H1 (cell line): ENCODE results near the gene MCAT. TPM values are rescaled to one million over a fixed set of nuclear protein-coding genes. Genes with fewer than 3 reads are reported as not detected.

Experiments
- CTCF ChIA-PET: fragments of 300-600 bp; sonication (Branson Sonifier 250); formaldehyde crosslinking; loops from one replicate; lab custom pipeline; 2021; ENCODE audit not compliant: partially characterized antibody; lab: Charles Lee
- POLR2A ChIA-PET: fragments of 300-600 bp; sonication (Branson Sonifier 250); formaldehyde crosslinking; loops from one replicate; lab custom pipeline; 2021; ENCODE audit warnings: inconsistent platforms; ENCODE audit not compliant: partially characterized antibody; lab: Charles Lee
- DNase-seq, 2 experiments: peaks; one replicate each; pipeline versions ENCODE4 v3.0.0 to v3.0.0-alpha.2; 2010 to 2022; ENCODE audit warnings: low spot score in 2 of 2, low read depth in 1 of 2, mixed read lengths in 1 of 2
- FAIRE-seq: peaks from 2 replicates; lab custom pipeline; 2011; peaks lifted over from hg19 to GRCh38; lab: Jason Lieb, UNC
- H2AFZ ChIP-seq: 2 replicates; pipeline ENCODE4 v1.8.1; 2012; ENCODE audit warnings: low read length, inconsistent platforms
- H2AK5ac ChIP-seq: 2 replicates; pipeline ENCODE4 v1.6.1; 2013; ENCODE audit warnings: low read depth, low read length
- H2BK120ac ChIP-seq: replicated peaks from 2 replicates; pipeline ENCODE3; 2013; ENCODE audit warnings: low read depth, low read length, inconsistent platforms
- H2BK12ac ChIP-seq: 2 replicates; pipeline ENCODE4 v1.6.1; 2013; ENCODE audit warnings: low read depth, low read length
- H2BK15ac ChIP-seq: 2 replicates; pipeline ENCODE4 v1.6.1; 2013; ENCODE audit warnings: low read length
- H2BK20ac ChIP-seq: 2 replicates; pipeline ENCODE4 v1.6.1; 2013; ENCODE audit warnings: low read length
- H2BK5ac ChIP-seq: 2 replicates; pipeline ENCODE4 v1.6.1; 2013; ENCODE audit warnings: low read depth, low read length
- H3K14ac ChIP-seq: 2 replicates; pipeline ENCODE4 v1.6.1; 2013; ENCODE audit warnings: inconsistent platforms; ENCODE audit not compliant: insufficient read length
- H3K18ac ChIP-seq: 2 replicates; pipeline ENCODE4 v1.6.1; 2013; ENCODE audit warnings: low read length; ENCODE audit errors: extremely low read depth
- H3K23ac ChIP-seq: 2 replicates; pipeline ENCODE4 v1.6.1; 2013; ENCODE audit warnings: inconsistent platforms; ENCODE audit not compliant: insufficient read length
- H3K23me2 ChIP-seq: 2 replicates; pipeline ENCODE4 v1.6.1; 2013; ENCODE audit warnings: low read depth, low read length
- H3K27ac ChIP-seq: 2 replicates; pipeline ENCODE4 v1.6.1; 2011; ENCODE audit warnings: low read depth, low read length, inconsistent platforms
- H3K27me3 ChIP-seq, 4 experiments: replicated peaks in 1 of 4; 1 replicate in 1 of 4; 2 replicates in 3 of 4; pipeline versions ENCODE4 v1.6.1 to v1.8.1; 2011 to 2013; ENCODE audit warnings: low read length in 3 of 4, mild to moderate bottlenecking in 3 of 4, inconsistent platforms in 2 of 4, mixed read lengths in 2 of 4, moderate library complexity in 1 of 4; ENCODE audit not compliant: control insufficient read depth in 3 of 4, insufficient read depth in 3 of 4; ENCODE audit errors: extremely low read depth in 1 of 4
- H3K36me3 ChIP-seq, 4 experiments: 2 replicates each; pipeline versions ENCODE4 v1.6.1 to v1.8.1; 2011 to 2013; ENCODE audit warnings: mild to moderate bottlenecking in 4 of 4, low read length in 3 of 4, moderate library complexity in 2 of 4, control low read depth in 1 of 4, inconsistent platforms in 1 of 4; ENCODE audit not compliant: insufficient read depth in 4 of 4, control insufficient read depth in 2 of 4
- H3K4ac ChIP-seq: replicated peaks from 2 replicates; pipeline ENCODE3; 2013; ENCODE audit warnings: low read length, low read depth, mixed read lengths, inconsistent platforms; ENCODE audit not compliant: insufficient read length
- H3K4me1 ChIP-seq, 4 experiments: replicated peaks in 1 of 4; 1 replicate in 1 of 4; 2 replicates in 3 of 4; pipeline versions ENCODE4 v1.6.1 to v1.8.1; 2011 to 2013; ENCODE audit warnings: low read length in 3 of 4, inconsistent platforms in 2 of 4, mixed read lengths in 1 of 4; ENCODE audit not compliant: insufficient read depth in 4 of 4, control insufficient read depth in 3 of 4
- H3K4me2 ChIP-seq, 2 experiments: 2 replicates each; pipeline versions ENCODE4 v1.6.1 to v1.8.1; 2011 to 2013; ENCODE audit warnings: low read depth in 2 of 2, low read length in 2 of 2, control low read depth in 1 of 2, inconsistent platforms in 1 of 2, mild to moderate bottlenecking in 1 of 2; ENCODE audit not compliant: insufficient read depth in 1 of 2
- H3K4me3 ChIP-seq, 4 experiments: fragments of 200-600, 300-600 bp in 1 of 4; sonication (generic), shearing (Covaris generic), sonication (Bioruptor Twin) in 1 of 4; 2 replicates each; pipeline versions ENCODE4 v1.5.1 to v1.8.1; 2011 to 2016; ENCODE audit warnings: low read length in 4 of 4, low read depth in 3 of 4, control low read depth in 2 of 4, inconsistent platforms in 2 of 4, mild to moderate bottlenecking in 2 of 4, mixed read lengths in 1 of 4, moderate library complexity in 1 of 4; ENCODE audit not compliant: insufficient read depth in 2 of 4; ENCODE audit errors: extremely low read depth in 1 of 4
- H3K56ac ChIP-seq: replicated peaks from 2 replicates; pipeline ENCODE3; 2013; ENCODE audit warnings: low read depth, mild to moderate bottlenecking, mixed read lengths, low read length, inconsistent platforms; ENCODE audit not compliant: insufficient read length
- H3K79me1 ChIP-seq: 2 replicates; pipeline ENCODE4 v1.6.1; 2013; ENCODE audit warnings: low read depth, low read length, control low read depth
- H3K79me2 ChIP-seq, 2 experiments: 2 replicates each; pipeline versions ENCODE4 v1.6.1 to v1.8.1; 2012 to 2013; ENCODE audit warnings: low read length in 2 of 2, mild to moderate bottlenecking in 2 of 2, inconsistent platforms in 1 of 2; ENCODE audit not compliant: insufficient read depth in 2 of 2, control insufficient read depth in 1 of 2
- H3K9ac ChIP-seq, 4 experiments: replicated peaks in 1 of 4; 1 replicate in 1 of 4; 2 replicates in 3 of 4; pipeline versions ENCODE4 v1.6.1 to v1.8.1; 2011 to 2013; ENCODE audit warnings: low read depth in 3 of 4, low read length in 3 of 4, control low read depth in 2 of 4, mild to moderate bottlenecking in 2 of 4, moderate library complexity in 2 of 4, inconsistent platforms in 1 of 4; ENCODE audit errors: extremely low read depth in 1 of 4
- H3K9me3 ChIP-seq, 2 experiments: 2 replicates each; pipeline versions ENCODE4 v1.6.1 to v1.8.1; 2012 to 2013; ENCODE audit warnings: mild to moderate bottlenecking in 2 of 2, moderate library complexity in 2 of 2, control low read depth in 1 of 2, inconsistent platforms in 1 of 2, low read depth in 1 of 2, low read length in 1 of 2, mixed read lengths in 1 of 2; ENCODE audit not compliant: insufficient read depth in 2 of 2
- H4K20me1 ChIP-seq, 2 experiments: replicated peaks in 1 of 2; 2 replicates each; pipeline versions ENCODE3 to v1.8.1; 2011 to 2013; ENCODE audit warnings: inconsistent platforms in 2 of 2, low read length in 2 of 2, mild to moderate bottlenecking in 1 of 2; ENCODE audit not compliant: insufficient read depth in 2 of 2, control insufficient read depth in 1 of 2
- H4K5ac ChIP-seq: 2 replicates; pipeline ENCODE4 v1.6.1; 2013; ENCODE audit warnings: low read length, low read depth, mixed read lengths, inconsistent platforms; ENCODE audit not compliant: insufficient read length
- H4K8ac ChIP-seq: 2 replicates; pipeline ENCODE4 v1.8.0; 2013; ENCODE audit warnings: mild to moderate bottlenecking, moderate library complexity, low read length, inconsistent platforms; ENCODE audit not compliant: insufficient read depth; ENCODE audit errors: extremely low read depth
- H4K91ac ChIP-seq: replicated peaks from 2 replicates; pipeline ENCODE3; 2013; ENCODE audit warnings: low read length, mixed read lengths, inconsistent platforms; ENCODE audit not compliant: insufficient read length
- CEBPB ChIP-seq: IDR thresholded peaks from 2 replicates; pipeline ENCODE4 v1.6.1; 2012; ENCODE audit warnings: low read depth, low read length
- EGR1 ChIP-seq: IDR thresholded peaks from 2 replicates; pipeline ENCODE4 v1.6.1; 2011; ENCODE audit warnings: low read depth, low read length, borderline replicate concordance
- FOSL1 ChIP-seq: IDR thresholded peaks from 2 replicates; pipeline ENCODE4 v1.6.1; 2011; ENCODE audit warnings: mild to moderate bottlenecking, low read depth, low read length, moderate library complexity; ENCODE audit not compliant: insufficient read depth
- HDAC6 ChIP-seq: IDR thresholded peaks from one replicate; pipeline ENCODE4 v1.7.1; 2012; ENCODE audit warnings: low read depth, mild to moderate bottlenecking, inconsistent platforms, low read length, moderate library complexity
- JUN ChIP-seq: IDR thresholded peaks from 2 replicates; pipeline ENCODE4 v1.6.1; 2011; ENCODE audit warnings: low read depth, mild to moderate bottlenecking, improper control_type of control experiment, low read length
- NANOG ChIP-seq: IDR thresholded peaks from 2 replicates; pipeline ENCODE4 v1.6.1; 2011; ENCODE audit warnings: low read length, low read depth, mild to moderate bottlenecking, inconsistent platforms; ENCODE audit not compliant: insufficient read depth, poor library complexity, severe bottlenecking
- POLR2A ChIP-seq, 2 experiments: IDR thresholded peaks; 1 replicate in 1 of 2; 2 replicates in 1 of 2; pipeline ENCODE4 v1.6.1; 2011; ENCODE audit warnings: low read depth in 2 of 2, low read length in 2 of 2, mild to moderate bottlenecking in 2 of 2; ENCODE audit errors: control extremely low read depth in 1 of 2
- SP2 ChIP-seq: IDR thresholded peaks from 2 replicates; pipeline ENCODE4 v1.6.1; 2012; ENCODE audit warnings: mild to moderate bottlenecking, low read length, inconsistent platforms
- SP4 ChIP-seq: IDR thresholded peaks from 2 replicates; pipeline ENCODE4 v1.6.1; 2012; ENCODE audit warnings: low read length, inconsistent platforms
- WGBS, 2 experiments: shearing (Covaris generic) in 1 of 2; methylation state at CpG; one replicate each; pipeline versions ENCODE4 v1.1.6 to v1.1.7; 2013 to 2015; ENCODE audit warnings: low lambda C conversion rate in 2 of 2, mixed read lengths in 2 of 2, inconsistent platforms in 1 of 2, low coverage in 1 of 2, missing lambda C conversion rate in 1 of 2; ENCODE audit not compliant: insufficient replicate concordance in 2 of 2, insufficient coverage in 1 of 2, insufficient read length in 1 of 2; ENCODE audit errors: extremely low coverage in 1 of 2, missing lambda C conversion rate in 1 of 2; 5-methylcytosine and 5-hydroxymethylcytosine counted together
- polyA plus RNA-seq, 7 experiments: library from polyadenylated mRNA; depleted of rRNA in 3 of 7; stranded (reverse) in 5 of 7; unstranded in 2 of 7; fragments of >200 nt in 5 of 7; fragments of 200-250 nt in 2 of 7; gene quantifications; 1 replicate in 5 of 7; 2 replicates in 1 of 7; 4 replicates in 1 of 7; pipeline versions ENCODE4 v1.2.1 to v1.2.3, GENCODE V29; 2011 to 2013; ENCODE audit warnings: missing spikeins in 2 of 7, mixed read lengths in 2 of 7
- total RNA-seq: library from RNA; stranded (reverse); fragmentation: NEBNext Ultra II Directional; extraction: Animal tissue kit (Norgen Biotek cat#: 25700); gene quantifications from 2 replicates; pipeline ENCODE4 v1.2.1, GENCODE V29; 2021
- TF ChIP-seq, protein P1 (sequence below): IDR thresholded peaks from 2 replicates; pipeline ENCODE4 v1.6.1; 2011; ENCODE audit warnings: low read length, improper control_type of control experiment
- TF ChIP-seq, protein P2 (sequence below): IDR thresholded peaks from 2 replicates; pipeline ENCODE4 v1.6.1; 2012; ENCODE audit warnings: inconsistent platforms

The MCAT gene
- total and polyA plus RNA-seq, 2 of the 8 experiments (the other 6 are each of a cell fraction or from before 2014, with no cell fraction given) = 15.8 to 17.4 TPM

GRCh38 chr22:43163241-43163795 is 20.1 kb upstream of the MCAT start:
- Histone ChIP-seq H2BK15ac (no peak overlapping the region), H4K8ac (no peak overlapping the region; the same call in 1 of the 2 replicates), H2BK120ac (no peak overlapping the region), H4K91ac (no peak overlapping the region), H3K4me3 (no peak overlapping the region), H3K79me2 (no peaks in the 10 kb centered on the region), H2BK12ac (no peak overlapping the region), H3K56ac (no peak overlapping the region), H2AFZ (no peak overlapping the region), H3K27me3 (no peaks in the 10 kb centered on the region), H4K20me1 (peaks cover 0 to 2% of the 10 kb centered on the region in 2 experiments), H4K5ac (no peak overlapping the region), H3K14ac (no peak overlapping the region), H3K79me1 (no peaks in the 10 kb centered on the region), H3K4me2 (no peak overlapping the region), H3K27ac (no peak overlapping the region), H2AK5ac (no peak overlapping the region), H3K9ac (no peak overlapping the region), H3K23me2 (no peaks in the 10 kb centered on the region), H3K36me3 (peaks cover 0 to 7% (median 6%) of the 10 kb centered on the region in 4 experiments; a peak in 3 of 8 replicates), H3K23ac (no peak overlapping the region), H3K4me1 (peaks cover 0 to 3% (median 1%) of the 10 kb centered on the region in 4 experiments; a peak in 2 of 7 replicates), H2BK5ac (no peak overlapping the region), H2BK20ac (no peak overlapping the region), H3K4ac (no peak overlapping the region), H3K9me3 (no peaks in the 10 kb centered on the region), H3K18ac (no peak overlapping the region; the same call in 1 of the 2 replicates)
- 84% methylated on average over 18 of the region's 18 CpGs; no CpG with 5 or more reads in 1 of the 2 experiments for WGBS, 2 experiments
- FAIRE-seq (no peak), DNase-seq (no peak)
- POLR2A ChIA-PET = interaction anchor here (0.7 to 4.7 kb wide), 9 partner anchors 9 to 54 kb away, joined by 3 to 29 read pairs (median 4); partner anchors contain the start of gene MCAT
- CTCF ChIA-PET = interaction anchor here (0.6 to 4.1 kb wide), 10 partner anchors 8 to 1328 kb away, joined by 3 to 17 read pairs (median 4); partner anchors contain the start of gene MCAT
- TF ChIP-seq POLR2A (IDR thresholded peaks at IDR 0.05; ENCODE audit: control extremely low read depth in 1 of 2, low read depth in 2 of 2, low read length in 2 of 2) (no peak), HDAC6 (no peak), SP4 (no peak), CEBPB (no peak), FOSL1 (no peak), NANOG (no peak), EGR1 (no peak), SP2 (no peak), JUN (no peak)
- TF ChIP-seq, protein P1, sequence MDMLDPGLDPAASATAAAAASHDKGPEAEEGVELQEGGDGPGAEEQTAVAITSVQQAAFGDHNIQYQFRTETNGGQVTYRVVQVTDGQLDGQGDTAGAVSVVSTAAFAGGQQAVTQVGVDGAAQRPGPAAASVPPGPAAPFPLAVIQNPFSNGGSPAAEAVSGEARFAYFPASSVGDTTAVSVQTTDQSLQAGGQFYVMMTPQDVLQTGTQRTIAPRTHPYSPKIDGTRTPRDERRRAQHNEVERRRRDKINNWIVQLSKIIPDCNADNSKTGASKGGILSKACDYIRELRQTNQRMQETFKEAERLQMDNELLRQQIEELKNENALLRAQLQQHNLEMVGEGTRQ = no peak
- TF ChIP-seq, protein P2, sequence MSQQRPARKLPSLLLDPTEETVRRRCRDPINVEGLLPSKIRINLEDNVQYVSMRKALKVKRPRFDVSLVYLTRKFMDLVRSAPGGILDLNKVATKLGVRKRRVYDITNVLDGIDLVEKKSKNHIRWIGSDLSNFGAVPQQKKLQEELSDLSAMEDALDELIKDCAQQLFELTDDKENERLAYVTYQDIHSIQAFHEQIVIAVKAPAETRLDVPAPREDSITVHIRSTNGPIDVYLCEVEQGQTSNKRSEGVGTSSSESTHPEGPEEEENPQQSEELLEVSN = no peak
